Measurements from ENCODE around the gene SSH2.

- TF ChIP-seq CTCF (IDR thresholded peaks at IDR 0.05; ENCODE audit: low read depth, low read length) (no peak), EZH2phosphoT487 (IDR thresholded peaks at IDR 0.05; ENCODE audit: low read depth) (no peak)
Observed at GRCh38 chr17:29874931-29875596, 55.0 kb downstream of the SSH2 start.

Data from OCI-LY3 (cell line).